A549 (cell line): ENCODE data around the gene DDX56. TPM values are rescaled to one million over a fixed set of nuclear protein-coding genes. Genes with fewer than 3 reads are reported as not detected.

Experiments
- ATAC-seq, 2 experiments: fragments of 200-7000 bp in 1 of 2; fragments of >200 bp in 1 of 2; cut with Nextera tagmentation in 1 of 2; cut with Tn5 transposase in 1 of 2; 3 replicates each; pipeline versions ENCODE4 v1.8.0 to v1.9.1; 2018 to 2020; ENCODE audit warnings: mild to moderate bottlenecking in 1 of 2, moderate library complexity in 1 of 2
- CTCF ChIA-PET: fragments of 300-600 bp; sonication (Branson Sonifier 250); formaldehyde crosslinking; extraction: SDS; loops from one replicate; lab custom pipeline; 2021; ENCODE audit warnings: antibody characterized with exemption, inconsistent platforms; lab: Yijun Ruan, JAX
- POLR2A ChIA-PET: fragments of 350-600 bp; formaldehyde crosslinking; extraction: SDS; loops from one replicate; lab custom pipeline; 2021; ENCODE audit warnings: antibody characterized with exemption, inconsistent platforms; lab: Yijun Ruan, JAX
- DNase-seq, 2 experiments: peaks; one replicate each; pipeline versions ENCODE4 v3.0.0 to v3.0.0-alpha.2; 2011 to 2016; ENCODE audit warnings: low read depth in 1 of 2, low spot score in 1 of 2
- FAIRE-seq: peaks from 2 replicates; lab custom pipeline; 2011; peaks lifted over from hg19 to GRCh38; lab: Jason Lieb, UNC
- H3K27ac ChIP-seq, 2 experiments: fragments of >200 bp; sonication (Bioruptor Twin); formaldehyde crosslinking; 3 replicates each; pipeline ENCODE4 v1.5.1; 2016 to 2017
- H3K4me1 ChIP-seq: fragments of >200 bp; sonication (Bioruptor Twin); formaldehyde crosslinking; 3 replicates; pipeline ENCODE4 v1.6.1; 2016
- H3K4me2 ChIP-seq: fragments of >200 bp; sonication (Bioruptor Twin); formaldehyde crosslinking; 3 replicates; pipeline ENCODE4 v1.6.1; 2016
- H3K4me3 ChIP-seq: fragments of >200 bp; sonication (Bioruptor Twin); formaldehyde crosslinking; 3 replicates; pipeline ENCODE4 v1.5.1; 2016
- H3K9me3 ChIP-seq: fragments of >200 bp; sonication (Bioruptor Twin); formaldehyde crosslinking; 3 replicates; pipeline ENCODE4 v1.6.1; 2016
- CBX8 ChIP-seq: fragments of 200-600 bp; sonication (generic); IDR thresholded peaks from 2 replicates; pipeline ENCODE4 v1.6.1; 2016
- CHD2 ChIP-seq: fragments of 150-350 bp; IDR thresholded peaks from 2 replicates; pipeline ENCODE4 v1.6.1; 2014; ENCODE audit warnings: low read length; ENCODE audit not compliant: partially characterized antibody
- CHD4 ChIP-seq: fragments of 200-600 bp; sonication (generic); IDR thresholded peaks from 2 replicates; pipeline ENCODE4 v1.6.1; 2016; ENCODE audit warnings: antibody characterized with exemption, mild to moderate bottlenecking, borderline replicate concordance
- EP300 ChIP-seq, 2 experiments: fragments of >200 bp; sonication (Bioruptor Twin); formaldehyde crosslinking; IDR thresholded peaks; 2 replicates in 1 of 2; 3 replicates in 1 of 2; pipeline ENCODE4 v1.6.1; 2016 to 2017
- ESRRA ChIP-seq: fragments of 150-350 bp; IDR thresholded peaks from 2 replicates; pipeline ENCODE4 v1.6.1; 2014; ENCODE audit warnings: mild to moderate bottlenecking, low read length, borderline replicate concordance
- FOSB ChIP-seq: fragments of 250-450 bp; sonication (Bioruptor Pico); IDR thresholded peaks from 2 replicates; pipeline ENCODE4 v1.5.0; 2020; ENCODE audit warnings: mild to moderate bottlenecking, moderate library complexity
- FOSL2 ChIP-seq, 2 experiments: fragments of 450-650 bp in 1 of 2; fragments of >200 bp in 1 of 2; sonication (Bioruptor Twin) in 1 of 2; formaldehyde crosslinking; IDR thresholded peaks; 2 replicates each; pipeline versions ENCODE4 v1.5.0 to v1.6.1; 2016 to 2020; ENCODE audit warnings: mild to moderate bottlenecking in 1 of 2, moderate library complexity in 1 of 2
- FOXS1 ChIP-seq: fragments of 250-450 bp; sonication (Bioruptor Pico); IDR thresholded peaks from 2 replicates; pipeline ENCODE4 v1.5.0; 2020; ENCODE audit warnings: mild to moderate bottlenecking, moderate library complexity
- GATA3 ChIP-seq: IDR thresholded peaks from 2 replicates; pipeline ENCODE4 v1.6.1; 2012; ENCODE audit warnings: borderline replicate concordance
- HEYL ChIP-seq: fragments of 250-450 bp; sonication (Bioruptor Pico); IDR thresholded peaks from 2 replicates; pipeline ENCODE4 v1.8.0; 2021; ENCODE audit warnings: mild to moderate bottlenecking, moderate library complexity
- JUNB ChIP-seq: fragments of >200 bp; sonication (Bioruptor Twin); formaldehyde crosslinking; IDR thresholded peaks from 2 replicates; pipeline ENCODE4 v1.6.1; 2016
- KDM5A ChIP-seq: fragments of 200-600 bp; sonication (generic); IDR thresholded peaks from 2 replicates; pipeline ENCODE4 v1.6.1; 2016; ENCODE audit warnings: antibody characterized with exemption, mild to moderate bottlenecking
- NFE2L2 ChIP-seq: fragments of 150-350 bp; conservative IDR thresholded peaks from 2 replicates; pipeline ENCODE4 v1.6.1; 2014; ENCODE audit warnings: low read length
- NR3C1 ChIP-seq: fragments of >200 bp; sonication (Bioruptor Twin); formaldehyde crosslinking; IDR thresholded peaks from 3 replicates; pipeline ENCODE4 v1.6.1; 2017
- PHF8 ChIP-seq: fragments of 200-600 bp; sonication (generic); IDR thresholded peaks from 2 replicates; pipeline ENCODE4 v1.6.1; 2016; ENCODE audit warnings: low read depth, mild to moderate bottlenecking, antibody characterized with exemption, moderate library complexity, borderline replicate concordance
- POLR2A ChIP-seq: IDR thresholded peaks from 2 replicates; pipeline ENCODE4 v1.6.1; 2012; ENCODE audit warnings: mild to moderate bottlenecking, low read length
- POLR2AphosphoS2 ChIP-seq: conservative IDR thresholded peaks from 2 replicates; pipeline ENCODE4 v1.6.1; 2012; ENCODE audit warnings: low read length, improper control_type of control experiment, inconsistent platforms
- RARB ChIP-seq: fragments of 250-450 bp; sonication (Bioruptor Pico); IDR thresholded peaks from 2 replicates; pipeline ENCODE4 v1.8.0; 2021; ENCODE audit warnings: mild to moderate bottlenecking, moderate library complexity
- RCOR1 ChIP-seq: fragments of 150-350 bp; IDR thresholded peaks from 2 replicates; pipeline ENCODE4 v1.6.1; 2014; ENCODE audit warnings: antibody characterized with exemption, low read length, low read depth
- TP53 ChIP-seq: fragments of 250-450 bp; sonication (Bioruptor Pico); IDR thresholded peaks from 2 replicates; pipeline ENCODE4 v1.5.0; 2021; ENCODE audit warnings: mild to moderate bottlenecking, moderate library complexity
- ZC3H11A ChIP-seq: fragments of 450-650 bp; IDR thresholded peaks from 2 replicates; pipeline ENCODE4 v1.6.1; 2014; ENCODE audit warnings: antibody characterized with exemption, mild to moderate bottlenecking
- WGBS: methylation state at CpG from one replicate; pipeline ENCODE4 v1.1.6; 2017; ENCODE audit errors: missing lambda C conversion rate; 5-methylcytosine and 5-hydroxymethylcytosine counted together
- polyA plus RNA-seq, 4 experiments: library from polyadenylated mRNA; depleted of rRNA in 3 of 4; stranded (reverse); fragments of >200 nt; fragmentation: RNase III in 1 of 4; extraction: RNeasy Plus Mini Kit Qiagen cat#74134 plus additional on column Dnase treatment in 1 of 4; gene quantifications; 2 replicates in 3 of 4; 3 replicates in 1 of 4; pipeline ENCODE4 v1.2.3, GENCODE V29; 2011 to 2017
- TF ChIP-seq, protein P1 (sequence below): fragments of 150-350 bp; IDR thresholded peaks from 2 replicates; pipeline ENCODE4 v1.6.1; 2014; ENCODE audit warnings: low read depth, mild to moderate bottlenecking, low read length
- TF ChIP-seq, protein P2 (sequence below): fragments of 450-650 bp; IDR thresholded peaks from 2 replicates; pipeline ENCODE4 v1.6.1; 2014; ENCODE audit warnings: antibody characterized with exemption
- TF ChIP-seq, protein P3 (sequence below): IDR thresholded peaks from 2 replicates; pipeline ENCODE4 v1.6.1; 2012
- TF ChIP-seq, protein P4 (sequence below): IDR thresholded peaks from 2 replicates; pipeline ENCODE4 v1.6.1; 2012; ENCODE audit warnings: low read depth, borderline replicate concordance
- TF ChIP-seq, protein P5 (sequence below): fragments of >200 bp; sonication (Bioruptor Twin); formaldehyde crosslinking; IDR thresholded peaks from 3 replicates; pipeline ENCODE4 v1.5.1; 2016

DDX56 gene
- polyA plus RNA-seq, 2 of the 4 experiments (the other 2 are of a cell fraction), result 96.1 to 97.7 TPM

DNA sequence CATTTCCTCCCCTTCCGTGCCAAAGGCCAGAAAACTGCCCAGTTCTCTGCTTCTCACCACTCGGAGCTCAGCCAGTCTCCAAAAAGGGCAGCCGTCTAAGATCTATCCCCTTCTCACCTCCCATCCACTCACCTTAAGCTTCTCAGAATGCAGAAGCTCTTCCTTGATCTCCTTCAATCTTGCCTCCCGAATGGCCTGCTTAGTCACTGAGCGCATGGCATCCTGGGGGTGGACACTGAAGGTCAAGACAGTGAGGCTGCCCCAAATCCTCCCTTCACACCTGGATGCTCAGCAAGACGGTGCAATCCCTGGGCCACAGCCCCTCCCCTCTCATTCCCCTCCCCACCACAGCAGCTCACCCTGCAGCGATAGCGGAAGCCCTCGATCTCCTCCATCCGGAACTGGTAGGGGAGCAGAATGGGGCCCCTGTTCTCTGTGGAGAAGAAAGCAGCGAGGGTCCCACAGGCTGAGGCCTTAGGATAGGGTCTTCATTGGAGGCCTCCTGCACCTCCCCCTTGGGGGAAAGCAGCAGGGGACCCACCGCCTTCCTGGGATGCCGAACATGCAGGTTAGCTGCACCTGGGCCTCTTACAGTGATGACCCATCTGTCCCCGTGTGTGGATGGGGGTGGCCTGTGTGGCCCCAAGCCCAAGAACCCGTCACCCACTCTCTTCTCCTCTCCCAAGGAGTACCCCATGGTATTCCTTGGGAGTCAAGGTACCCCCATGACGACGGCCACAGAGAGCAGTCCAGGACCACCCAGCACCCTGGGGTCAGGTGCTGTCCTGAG is 4.7 kb downstream of the DDX56 start:
- DNase-seq, result no peak
- no peak overlapping the region for H3K27ac ChIP-seq
- H3K4me3 ChIP-seq, result no peak overlapping the region
- ChIA-PET POLR2A (no interaction called here), CTCF (interaction anchor here (1.1 to 1.7 kb wide), 2 partner anchors 11 to 355 kb away, joined by 3 to 5 read pairs; no protein-coding TSS in a partner anchor)
- H3K9me3 ChIP-seq, result no peaks in the 10 kb centered on the region
- no peak for ATAC-seq
- no peak for FAIRE-seq
- TF ChIP-seq POLR2A (no peak), CHD2 (no peak), GATA3 (no peak), TP53 (CRISPR knock-in tag) (no peak), KDM5A (no peak), HEYL (CRISPR knock-in tag) (no peak), EP300 (IDR thresholded peaks at IDR 0.05) (no peak), FOSB (CRISPR knock-in tag) (no peak), CHD4 (no peak), ESRRA (no peak), FOSL2 (IDR thresholded peaks at IDR 0.05) (no peak), FOSL2 (CRISPR knock-in tag; IDR thresholded peaks at IDR 0.05) (no peak), FOXS1 (CRISPR knock-in tag) (no peak), RARB (CRISPR knock-in tag) (no peak), POLR2AphosphoS2 (no peak)
- TF ChIP-seq, protein P1, sequence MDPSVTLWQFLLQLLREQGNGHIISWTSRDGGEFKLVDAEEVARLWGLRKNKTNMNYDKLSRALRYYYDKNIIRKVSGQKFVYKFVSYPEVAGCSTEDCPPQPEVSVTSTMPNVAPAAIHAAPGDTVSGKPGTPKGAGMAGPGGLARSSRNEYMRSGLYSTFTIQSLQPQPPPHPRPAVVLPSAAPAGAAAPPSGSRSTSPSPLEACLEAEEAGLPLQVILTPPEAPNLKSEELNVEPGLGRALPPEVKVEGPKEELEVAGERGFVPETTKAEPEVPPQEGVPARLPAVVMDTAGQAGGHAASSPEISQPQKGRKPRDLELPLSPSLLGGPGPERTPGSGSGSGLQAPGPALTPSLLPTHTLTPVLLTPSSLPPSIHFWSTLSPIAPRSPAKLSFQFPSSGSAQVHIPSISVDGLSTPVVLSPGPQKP, result no peak
- TF ChIP-seq, protein P2, sequence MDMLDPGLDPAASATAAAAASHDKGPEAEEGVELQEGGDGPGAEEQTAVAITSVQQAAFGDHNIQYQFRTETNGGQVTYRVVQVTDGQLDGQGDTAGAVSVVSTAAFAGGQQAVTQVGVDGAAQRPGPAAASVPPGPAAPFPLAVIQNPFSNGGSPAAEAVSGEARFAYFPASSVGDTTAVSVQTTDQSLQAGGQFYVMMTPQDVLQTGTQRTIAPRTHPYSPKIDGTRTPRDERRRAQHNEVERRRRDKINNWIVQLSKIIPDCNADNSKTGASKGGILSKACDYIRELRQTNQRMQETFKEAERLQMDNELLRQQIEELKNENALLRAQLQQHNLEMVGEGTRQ, result no peak
- TF ChIP-seq, protein P3, sequence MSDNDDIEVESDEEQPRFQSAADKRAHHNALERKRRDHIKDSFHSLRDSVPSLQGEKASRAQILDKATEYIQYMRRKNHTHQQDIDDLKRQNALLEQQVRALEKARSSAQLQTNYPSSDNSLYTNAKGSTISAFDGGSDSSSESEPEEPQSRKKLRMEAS, result no peak
- TF ChIP-seq, all 56 proteins: peak for 0
- WGBS, result 90% methylated on average over 11 of the region's 17 CpGs
- no peak overlapping the region for H3K4me2 ChIP-seq
- peaks cover 6% of the 10 kb centered on the region for H3K4me1 ChIP-seq

DNA sequence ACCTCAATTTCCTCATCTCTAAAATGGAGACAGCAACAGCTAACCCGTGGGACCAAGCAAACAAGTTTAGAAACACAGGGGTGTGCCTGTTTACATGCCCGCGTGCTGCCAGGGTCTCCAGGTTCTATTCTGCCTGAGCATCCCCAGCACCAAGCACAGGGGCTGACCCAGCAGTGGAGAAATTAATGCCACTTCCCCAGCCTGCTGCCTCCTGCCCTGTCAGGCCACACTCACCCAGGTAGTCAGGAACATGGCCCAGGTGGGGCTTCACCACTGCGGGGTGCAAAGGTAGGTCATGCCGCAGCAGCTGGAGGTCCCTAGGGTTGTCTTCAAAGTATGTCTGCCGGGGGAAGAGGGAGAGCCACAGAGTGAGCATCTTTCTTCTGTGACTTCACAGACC is 5.8 kb downstream of the DDX56 start:
- Histone ChIP-seq H3K9me3 (no peaks in the 10 kb centered on the region), H3K27ac (no peak overlapping the region), H3K4me1 (peaks cover 13% of the 10 kb centered on the region), H3K4me3 (no peak overlapping the region), H3K4me2 (no peak overlapping the region)
- POLR2A ChIA-PET, result interaction anchor here (0.6 kb wide), 1 partner anchor 13 kb away, joined by 3 read pairs; no protein-coding TSS in a partner anchor
- no peak for TF ChIP-seq GATA3
- TF ChIP-seq CBX8, result no peak
- TF ChIP-seq JUNB, result no peak
- TF ChIP-seq, protein P4, sequence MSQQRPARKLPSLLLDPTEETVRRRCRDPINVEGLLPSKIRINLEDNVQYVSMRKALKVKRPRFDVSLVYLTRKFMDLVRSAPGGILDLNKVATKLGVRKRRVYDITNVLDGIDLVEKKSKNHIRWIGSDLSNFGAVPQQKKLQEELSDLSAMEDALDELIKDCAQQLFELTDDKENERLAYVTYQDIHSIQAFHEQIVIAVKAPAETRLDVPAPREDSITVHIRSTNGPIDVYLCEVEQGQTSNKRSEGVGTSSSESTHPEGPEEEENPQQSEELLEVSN, result no peak
- TF ChIP-seq, protein P5, sequence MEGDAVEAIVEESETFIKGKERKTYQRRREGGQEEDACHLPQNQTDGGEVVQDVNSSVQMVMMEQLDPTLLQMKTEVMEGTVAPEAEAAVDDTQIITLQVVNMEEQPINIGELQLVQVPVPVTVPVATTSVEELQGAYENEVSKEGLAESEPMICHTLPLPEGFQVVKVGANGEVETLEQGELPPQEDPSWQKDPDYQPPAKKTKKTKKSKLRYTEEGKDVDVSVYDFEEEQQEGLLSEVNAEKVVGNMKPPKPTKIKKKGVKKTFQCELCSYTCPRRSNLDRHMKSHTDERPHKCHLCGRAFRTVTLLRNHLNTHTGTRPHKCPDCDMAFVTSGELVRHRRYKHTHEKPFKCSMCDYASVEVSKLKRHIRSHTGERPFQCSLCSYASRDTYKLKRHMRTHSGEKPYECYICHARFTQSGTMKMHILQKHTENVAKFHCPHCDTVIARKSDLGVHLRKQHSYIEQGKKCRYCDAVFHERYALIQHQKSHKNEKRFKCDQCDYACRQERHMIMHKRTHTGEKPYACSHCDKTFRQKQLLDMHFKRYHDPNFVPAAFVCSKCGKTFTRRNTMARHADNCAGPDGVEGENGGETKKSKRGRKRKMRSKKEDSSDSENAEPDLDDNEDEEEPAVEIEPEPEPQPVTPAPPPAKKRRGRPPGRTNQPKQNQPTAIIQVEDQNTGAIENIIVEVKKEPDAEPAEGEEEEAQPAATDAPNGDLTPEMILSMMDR, result no peak
- TF ChIP-seq NFE2L2, result no peak
- TF ChIP-seq PHF8, result no peak
- TF ChIP-seq NR3C1, result no peak
- TF ChIP-seq POLR2A, result no peak
- TF ChIP-seq RCOR1, result no peak
- TF ChIP-seq, protein P1, result no peak
- no peak for TF ChIP-seq ZC3H11A
- ATAC-seq (no peak), DNase-seq (no peak), FAIRE-seq (no peak)
- CTCF ChIA-PET, result interaction anchor here (1.1 to 4.8 kb wide), 3 partner anchors 12 to 354 kb away, joined by 3 to 30 read pairs (median 5); partner anchors contain the start of gene NPC1L1
- WGBS, result 92% methylated on average over 6 of the region's 6 CpGs
